Measurements from ENCODE around the gene PAXIP1.

The PAXIP1 gene

DNA sequence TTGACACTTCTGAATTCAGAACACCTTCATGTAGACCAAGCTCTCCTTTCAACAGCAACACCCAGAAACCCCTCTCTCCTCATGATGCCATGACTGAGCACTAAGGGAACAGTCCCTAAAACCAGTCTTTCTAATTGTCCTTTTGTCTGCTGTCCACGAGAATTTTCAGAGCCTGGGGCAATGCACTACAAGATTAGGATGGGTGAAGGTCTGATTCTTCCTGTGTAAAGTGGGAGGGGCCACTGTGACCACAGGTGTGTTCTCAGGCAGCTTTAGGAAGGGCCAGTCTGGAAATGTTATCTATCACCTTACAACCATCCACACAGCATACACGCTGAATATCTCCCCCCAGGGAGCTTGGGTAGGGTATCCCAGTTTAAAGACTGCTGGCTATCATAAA, 7.9 kb downstream of the PAXIP1 start:
- no peak for DNase-seq (ENCODE audit: low spot score)

DNA sequence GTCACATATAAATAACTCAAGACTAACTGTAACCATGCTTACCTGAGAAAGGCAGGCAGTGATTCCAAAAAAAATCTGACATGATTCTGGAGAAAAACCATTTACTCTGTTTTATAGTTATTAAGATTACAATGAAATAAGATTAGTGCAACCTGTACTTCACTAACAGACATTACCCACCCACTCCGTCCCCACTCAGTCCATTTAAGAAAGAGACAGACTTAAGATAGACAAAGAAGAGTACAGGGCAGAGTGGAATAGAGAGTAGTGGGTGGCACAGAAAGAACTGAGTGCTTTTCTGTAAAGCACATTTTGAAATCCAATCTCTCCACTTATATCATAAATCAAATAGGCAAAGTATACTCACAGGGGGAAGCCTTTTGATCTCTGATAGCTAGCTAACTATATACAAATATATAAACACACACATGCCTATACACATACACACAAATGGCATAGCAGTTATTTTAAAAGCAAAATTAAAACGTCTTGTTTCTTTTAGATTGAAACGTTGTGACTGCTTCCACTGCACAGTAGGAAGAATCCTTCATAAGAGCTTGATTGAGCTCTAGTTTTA, 11.9 kb downstream of the PAXIP1 start:
- DNase-seq (ENCODE audit: low spot score): no peak

GRCh38 chr7:154987571-154987970, 15.4 kb downstream of the PAXIP1 start:
- no peak for DNase-seq (ENCODE audit: low spot score)

DNA sequence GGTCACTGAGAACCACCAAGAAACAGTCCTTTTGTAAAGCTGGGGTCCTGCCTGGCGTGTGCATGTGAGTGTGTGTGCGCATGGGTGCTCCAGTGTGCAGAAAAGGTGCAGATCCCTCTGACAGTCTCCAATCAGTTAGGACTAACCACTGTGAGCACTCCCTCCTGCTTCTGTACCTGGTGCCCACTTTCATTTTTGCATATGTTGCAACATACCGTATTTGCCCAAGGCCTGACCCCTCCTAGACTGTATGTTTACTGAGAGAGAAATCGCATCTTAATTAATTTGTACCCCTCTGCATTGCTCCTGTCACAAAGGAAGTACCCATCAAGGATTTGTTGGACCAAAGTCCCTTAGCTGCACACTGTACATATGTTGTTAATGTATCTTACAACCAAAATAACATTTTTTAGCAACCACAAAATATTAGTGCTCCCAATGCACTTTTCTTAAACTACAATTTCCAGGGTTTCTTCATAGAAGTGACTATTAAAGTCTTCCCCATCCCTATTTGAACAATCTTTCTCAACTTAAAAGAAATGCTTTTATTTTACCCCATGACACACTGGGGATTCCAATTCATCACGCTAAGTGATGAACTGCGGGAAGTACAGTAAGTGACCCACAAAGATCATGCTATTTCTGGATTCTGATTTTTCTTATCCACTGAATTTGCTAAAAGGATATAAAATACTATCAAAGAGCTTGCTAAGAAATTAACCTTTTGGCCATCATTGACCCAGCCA, 16.6 kb downstream of the PAXIP1 start:
- no peak for DNase-seq (ENCODE audit: low spot score)

DNA sequence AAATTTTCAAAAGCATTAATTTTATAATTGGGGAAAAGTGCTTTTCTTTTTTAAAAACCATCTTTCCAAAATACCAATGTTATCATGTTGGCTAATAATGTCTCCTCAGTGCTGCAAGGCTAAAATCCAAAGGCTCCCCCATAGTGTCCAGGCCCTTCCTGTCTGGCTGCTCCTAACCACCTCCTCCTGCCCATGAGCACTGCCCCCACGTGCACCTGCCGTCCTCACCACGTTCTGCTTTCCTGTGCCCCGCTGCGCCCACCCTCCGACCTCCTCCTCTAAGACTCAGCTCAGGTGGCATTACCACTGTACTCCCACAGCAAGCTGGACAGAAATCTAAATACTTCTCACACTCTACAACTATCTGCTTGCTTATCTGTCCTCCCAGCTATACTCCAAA, 17.7 kb downstream of the PAXIP1 start:
- no peak for DNase-seq (ENCODE audit: low spot score)

DNA sequence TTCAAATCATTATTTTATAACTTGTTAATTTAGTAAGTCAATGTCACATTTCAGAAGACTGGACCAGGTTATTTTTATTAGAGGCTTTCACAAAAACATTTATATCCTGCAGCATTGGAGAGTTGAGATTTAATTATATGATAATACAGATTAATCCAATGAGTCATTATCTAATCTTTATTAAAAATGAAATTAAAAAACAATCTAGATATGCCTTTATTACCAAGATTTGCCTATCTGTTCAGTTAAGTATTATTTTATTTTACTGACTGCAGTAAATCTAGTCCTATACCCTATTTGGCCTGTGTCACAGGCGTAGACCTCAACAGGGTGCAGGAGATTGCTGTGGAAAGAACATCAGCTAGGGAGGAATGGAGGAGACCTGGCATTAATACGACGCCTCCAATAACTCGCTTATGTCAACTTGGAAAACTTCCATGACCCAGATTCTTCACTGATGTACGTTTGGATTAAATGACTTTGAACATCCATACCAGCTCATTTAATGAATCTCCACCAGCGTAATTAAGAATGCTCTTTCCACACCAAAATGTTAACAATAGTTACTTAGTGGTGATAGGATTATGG, 18.2 kb downstream of the PAXIP1 start:
- DNase-seq (ENCODE audit: low spot score): no peak

DNA sequence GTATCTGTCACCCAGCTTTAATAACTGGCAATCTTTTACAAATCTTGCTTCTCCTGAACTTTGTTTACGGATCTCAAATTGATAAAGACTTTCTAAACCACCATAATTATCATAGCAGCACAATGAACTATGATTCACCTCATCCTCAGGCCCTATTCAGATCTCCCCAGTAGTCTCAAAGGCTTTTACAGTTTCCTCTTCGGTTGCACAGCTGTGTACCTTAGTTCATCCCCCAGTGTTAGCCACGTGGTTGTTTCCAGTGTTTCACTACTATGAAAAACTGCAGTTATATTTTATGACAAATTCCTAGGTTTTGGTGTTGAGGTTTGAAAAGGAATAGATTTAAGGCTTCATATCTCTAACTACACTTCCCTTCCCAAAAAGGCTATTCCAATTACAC, 24.9 kb downstream of the PAXIP1 start:
- no peak for DNase-seq (ENCODE audit: low spot score)

GRCh38 chr7:154977250-154977649, 25.7 kb downstream of the PAXIP1 start:
- no peak for DNase-seq (ENCODE audit: low spot score)

DNA sequence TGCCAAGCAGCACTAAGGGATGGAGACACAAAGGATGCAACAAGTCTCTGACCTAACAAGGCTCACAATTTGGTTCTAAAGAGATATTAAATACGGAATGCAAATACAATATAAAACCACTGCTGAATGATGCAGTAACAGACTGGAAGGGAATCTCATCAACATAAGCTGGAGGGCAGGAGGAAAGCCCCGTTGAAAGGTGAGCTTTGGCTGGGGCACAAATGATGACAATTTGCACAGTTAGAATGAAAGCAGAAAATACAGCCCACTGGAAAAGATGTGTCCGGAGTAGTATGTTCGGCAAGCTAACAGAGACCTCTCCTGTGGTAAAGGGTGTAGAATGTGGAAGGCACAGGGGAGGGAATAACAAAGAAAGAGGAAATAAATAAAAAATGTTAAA, 26.1 kb downstream of the PAXIP1 start:
- no peak for DNase-seq (ENCODE audit: low spot score)

DNA sequence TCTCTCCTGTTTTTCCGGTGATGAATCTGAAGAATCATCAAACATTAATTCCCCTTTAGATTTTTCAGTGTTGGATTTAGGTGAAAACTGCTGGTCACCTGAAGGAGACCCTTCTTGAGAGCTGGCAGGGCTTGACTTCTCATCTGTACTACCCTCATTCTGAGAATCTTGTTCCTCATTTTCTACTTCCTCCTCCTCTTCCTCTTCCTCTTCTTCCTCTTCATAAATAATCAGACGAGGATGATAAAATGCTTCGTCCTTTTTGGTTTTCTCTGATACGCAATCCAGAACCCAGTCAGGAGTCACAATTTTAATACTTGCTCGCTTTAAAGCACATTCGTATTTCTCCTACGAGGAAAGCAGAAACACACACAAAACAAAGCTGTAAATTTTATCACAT, 26.9 kb downstream of the PAXIP1 start:
- no peak for DNase-seq (ENCODE audit: low spot score)

GRCh38 chr7:154973381-154973780, 29.5 kb downstream of the PAXIP1 start:
- DNase-seq (ENCODE audit: low spot score): no peak

- DNase-seq (ENCODE audit: low spot score): no peak
These were observed 34.5 kb downstream of the PAXIP1 start for GRCh38 chr7:154968336-154969001.

DNA sequence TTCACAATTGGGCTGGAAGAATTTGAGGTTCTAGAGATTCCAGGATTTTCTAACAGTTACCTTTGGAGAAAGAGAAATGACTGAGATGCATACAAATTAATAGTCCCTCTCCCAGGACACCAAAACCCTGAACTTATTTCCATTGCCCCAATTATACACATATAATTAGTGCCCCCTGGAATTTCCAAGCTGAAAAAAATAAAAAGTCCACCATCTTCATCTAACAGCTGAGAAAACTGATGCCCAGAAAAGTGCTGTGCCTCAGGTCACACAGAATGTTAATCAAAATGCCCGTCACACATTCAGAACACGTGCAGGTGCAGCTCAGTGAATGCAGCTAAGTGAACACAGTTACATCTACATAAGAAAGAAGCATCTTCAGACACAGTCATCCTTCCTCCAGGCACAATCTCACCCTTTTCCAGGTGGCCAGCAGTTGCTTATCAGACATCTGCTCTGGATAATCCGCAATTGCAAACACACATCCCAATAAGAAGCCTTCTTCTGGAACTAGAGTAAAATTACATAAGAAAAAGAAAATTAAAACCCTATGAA, 35.4 kb downstream of the PAXIP1 start:
- no peak for DNase-seq (ENCODE audit: low spot score)

DNA sequence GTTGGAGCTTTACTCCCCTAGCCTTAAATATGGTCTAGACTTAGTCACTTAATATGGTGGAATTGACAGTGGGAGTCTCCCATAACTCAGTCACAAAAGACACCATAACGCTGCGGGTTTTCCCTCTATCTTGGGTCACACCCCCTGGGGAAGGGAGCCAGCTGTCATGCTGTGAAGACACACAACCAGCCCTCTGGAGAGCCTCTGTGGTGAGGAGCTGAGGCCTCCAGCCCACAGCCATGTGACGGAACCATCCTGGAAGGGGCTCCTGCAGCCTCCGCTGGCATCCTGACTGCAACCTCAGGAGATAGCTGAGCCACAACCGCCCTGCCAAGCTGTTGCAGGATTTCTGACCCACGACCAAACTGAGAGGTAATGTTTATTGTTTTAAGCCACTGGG, 37.9 kb downstream of the PAXIP1 start:
- no peak for DNase-seq (ENCODE audit: low spot score)

- DNase-seq (ENCODE audit: low spot score): no peak
These were observed 42.7 kb downstream of the PAXIP1 start for GRCh38 chr7:154960063-154960790.

- no peak for DNase-seq (ENCODE audit: low spot score)
These were observed 46.5 kb downstream of the PAXIP1 start for GRCh38 chr7:154956427-154956826.

DNA sequence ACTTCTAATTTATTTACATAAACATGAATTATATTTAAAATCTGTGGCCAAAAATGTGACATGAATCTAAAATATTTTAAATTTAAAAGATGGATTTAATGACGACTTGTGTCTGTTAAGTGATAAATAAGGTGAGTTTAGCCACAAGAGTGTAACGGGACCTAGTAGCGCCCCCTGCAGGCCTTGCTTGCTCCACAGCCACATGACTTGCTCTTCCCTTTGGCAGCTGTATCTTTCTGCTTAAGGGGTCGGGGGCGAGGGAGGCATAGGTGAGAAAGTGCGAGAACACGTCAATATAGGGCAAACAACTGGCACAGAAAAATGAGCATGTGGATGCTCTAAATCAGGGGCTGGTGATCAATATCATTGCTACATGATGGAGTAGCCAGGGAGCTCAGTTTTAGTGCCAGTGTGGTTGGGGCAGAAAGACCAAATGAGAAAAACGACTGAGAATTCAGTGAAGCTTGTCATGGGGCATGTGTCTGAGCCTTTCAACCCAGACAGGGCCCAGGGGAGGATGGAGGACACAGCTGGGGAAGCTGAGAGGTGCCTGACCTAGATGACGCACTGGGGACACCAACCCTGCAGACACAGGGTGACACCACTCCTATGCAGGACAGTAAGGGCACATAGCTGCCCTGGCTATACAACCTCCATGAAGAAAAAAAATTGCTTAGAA, 49.8 kb downstream of the PAXIP1 start:
- DNase-seq (ENCODE audit: low spot score): peak; percentile 70

DNA sequence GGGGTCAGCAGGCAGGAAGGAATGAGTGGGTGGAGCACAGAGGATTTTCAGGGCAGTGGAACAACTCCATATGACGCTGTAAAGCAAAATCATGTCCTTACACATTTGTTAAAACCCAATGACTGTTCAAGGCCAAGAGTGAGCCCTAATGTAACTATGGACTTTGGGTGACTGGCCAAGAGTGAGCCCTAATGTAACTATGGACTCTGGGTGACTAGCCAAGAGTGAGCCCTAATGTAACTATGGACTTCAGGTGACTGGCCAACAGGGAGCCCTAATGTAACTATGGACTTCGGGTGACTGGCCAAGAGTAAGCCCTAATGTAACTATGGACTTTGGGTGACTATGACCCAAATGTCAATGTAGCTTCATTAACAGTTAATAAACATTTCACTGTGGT, 52.0 kb downstream of the PAXIP1 start:
- DNase-seq (ENCODE audit: low spot score): no peak

GRCh38 chr7:154947604-154948003, 55.3 kb downstream of the PAXIP1 start:
- DNase-seq (ENCODE audit: low spot score): no peak

- DNase-seq (ENCODE audit: low spot score): no peak
These were observed 56.8 kb downstream of the PAXIP1 start for GRCh38 chr7:154946166-154946565.

- DNase-seq (ENCODE audit: low spot score): no peak
These were observed 59.0 kb downstream of the PAXIP1 start for GRCh38 chr7:154943906-154944305.

GRCh38 chr7:154942691-154943090, 60.2 kb downstream of the PAXIP1 start:
- DNase-seq (ENCODE audit: low spot score): no peak

Measured in CD4-positive, alpha-beta T cell treated with Interleukin-15 for 4 hours (primary cell).